ENCODE data around the gene SLC35E2B. TPM values are rescaled to one million over a fixed set of nuclear protein-coding genes. Genes with fewer than 3 reads are reported as not detected.

The SLC35E2B gene
- total and polyA plus RNA-seq, 2 of the 13 experiments (the other 11 are each of a cell fraction or from before 2014, with no cell fraction given): 14.1 to 19.7 TPM

DNA sequence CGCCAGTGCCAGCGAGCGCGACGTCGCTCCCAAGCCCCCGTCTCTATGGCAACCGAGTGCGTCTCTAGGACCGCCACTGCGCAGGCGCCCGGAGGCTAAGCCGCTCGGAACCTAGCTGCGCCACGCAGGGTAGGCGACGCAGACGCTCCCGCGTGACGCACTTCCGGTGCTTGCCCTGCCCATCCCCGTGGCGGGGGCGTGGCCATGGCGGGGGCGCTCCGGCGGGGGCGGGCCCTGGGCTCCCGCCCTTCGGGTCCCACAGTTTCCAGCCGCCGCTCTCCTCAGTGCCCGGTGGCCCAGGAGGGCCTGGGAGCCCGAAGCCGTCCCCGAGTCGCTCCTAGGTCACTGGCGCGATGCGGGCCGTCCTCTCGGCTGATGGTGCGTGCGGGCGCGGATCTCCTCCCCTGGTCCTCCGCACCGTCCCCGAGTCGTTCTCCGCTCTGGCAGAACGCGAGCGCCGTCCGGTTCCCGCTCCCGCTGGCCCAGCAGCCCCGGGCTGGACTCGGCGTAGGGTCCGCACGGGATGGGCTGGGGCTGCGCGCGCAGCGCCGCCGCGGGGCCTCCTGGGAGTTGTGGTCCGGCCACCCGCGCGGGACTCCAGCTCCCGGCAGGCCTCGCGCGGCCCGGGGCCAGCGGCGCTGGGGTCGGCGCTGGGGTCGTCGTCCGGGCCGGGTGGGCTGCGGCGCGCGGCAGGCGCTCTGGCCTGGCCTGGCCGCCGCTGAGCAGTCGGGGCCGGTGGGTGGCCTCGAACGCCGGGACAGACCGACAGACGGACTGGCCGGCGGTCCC is 77.1 kb downstream of the SLC35E2B start, which contains the start of gene MIB2 (continued):
- no peak; the same call in 1 of the 2 replicates for TF ChIP-seq ZNF280B (CRISPR knock-in tag; IDR thresholded peaks at IDR 0.05; ENCODE audit: borderline replicate concordance)
- no peak for TF ChIP-seq ZNF17 (CRISPR knock-in tag; IDR thresholded peaks at IDR 0.05)
- TF ChIP-seq TARDBP (CRISPR knock-in tag; IDR thresholded peaks at IDR 0.05): 0 out of 2 replicates have a peak, but pooled peaks have one; percentile 52
- TF ChIP-seq, protein P1, sequence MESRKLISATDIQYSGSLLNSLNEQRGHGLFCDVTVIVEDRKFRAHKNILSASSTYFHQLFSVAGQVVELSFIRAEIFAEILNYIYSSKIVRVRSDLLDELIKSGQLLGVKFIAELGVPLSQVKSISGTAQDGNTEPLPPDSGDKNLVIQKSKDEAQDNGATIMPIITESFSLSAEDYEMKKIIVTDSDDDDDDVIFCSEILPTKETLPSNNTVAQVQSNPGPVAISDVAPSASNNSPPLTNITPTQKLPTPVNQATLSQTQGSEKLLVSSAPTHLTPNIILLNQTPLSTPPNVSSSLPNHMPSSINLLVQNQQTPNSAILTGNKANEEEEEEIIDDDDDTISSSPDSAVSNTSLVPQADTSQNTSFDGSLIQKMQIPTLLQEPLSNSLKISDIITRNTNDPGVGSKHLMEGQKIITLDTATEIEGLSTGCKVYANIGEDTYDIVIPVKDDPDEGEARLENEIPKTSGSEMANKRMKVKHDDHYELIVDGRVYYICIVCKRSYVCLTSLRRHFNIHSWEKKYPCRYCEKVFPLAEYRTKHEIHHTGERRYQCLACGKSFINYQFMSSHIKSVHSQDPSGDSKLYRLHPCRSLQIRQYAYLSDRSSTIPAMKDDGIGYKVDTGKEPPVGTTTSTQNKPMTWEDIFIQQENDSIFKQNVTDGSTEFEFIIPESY (CRISPR knock-in tag; IDR thresholded peaks at IDR 0.05): 0 out of 2 replicates have a peak, but pooled peaks have one; percentile 15
- TF ChIP-seq, protein P2, sequence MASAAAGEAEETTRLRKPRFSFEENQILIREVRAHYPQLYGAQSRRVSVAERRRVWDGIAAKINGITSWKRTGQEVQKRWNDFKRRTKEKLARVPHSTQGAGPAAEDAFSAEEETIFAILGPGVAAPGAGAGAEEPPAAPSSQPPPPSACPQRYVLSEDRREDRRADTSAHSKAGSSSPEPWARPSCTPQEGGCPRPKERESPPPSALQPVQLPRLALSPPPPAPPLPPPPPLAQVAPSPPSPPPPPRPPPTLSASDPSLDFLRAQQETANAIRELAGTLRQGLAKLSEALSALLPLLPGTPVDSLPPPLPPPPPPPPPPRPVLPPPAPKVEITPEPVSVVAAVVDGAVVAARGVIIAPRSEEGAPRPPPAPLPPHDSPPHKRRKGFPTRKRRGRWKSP (CRISPR knock-in tag; IDR thresholded peaks at IDR 0.05): no peak
- TF ChIP-seq, protein P3, sequence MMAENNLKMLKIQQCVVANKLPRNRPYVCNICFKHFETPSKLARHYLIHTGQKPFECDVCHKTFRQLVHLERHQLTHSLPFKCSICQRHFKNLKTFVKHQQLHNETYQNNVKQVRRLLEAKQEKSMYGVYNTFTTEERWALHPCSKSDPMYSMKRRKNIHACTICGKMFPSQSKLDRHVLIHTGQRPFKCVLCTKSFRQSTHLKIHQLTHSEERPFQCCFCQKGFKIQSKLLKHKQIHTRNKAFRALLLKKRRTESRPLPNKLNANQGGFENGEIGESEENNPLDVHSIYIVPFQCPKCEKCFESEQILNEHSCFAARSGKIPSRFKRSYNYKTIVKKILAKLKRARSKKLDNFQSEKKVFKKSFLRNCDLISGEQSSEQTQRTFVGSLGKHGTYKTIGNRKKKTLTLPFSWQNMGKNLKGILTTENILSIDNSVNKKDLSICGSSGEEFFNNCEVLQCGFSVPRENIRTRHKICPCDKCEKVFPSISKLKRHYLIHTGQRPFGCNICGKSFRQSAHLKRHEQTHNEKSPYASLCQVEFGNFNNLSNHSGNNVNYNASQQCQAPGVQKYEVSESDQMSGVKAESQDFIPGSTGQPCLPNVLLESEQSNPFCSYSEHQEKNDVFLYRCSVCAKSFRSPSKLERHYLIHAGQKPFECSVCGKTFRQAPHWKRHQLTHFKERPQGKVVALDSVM (CRISPR knock-in tag; IDR thresholded peaks at IDR 0.05): no peak; the same call in 1 of the 2 replicates
- TF ChIP-seq, protein P4, sequence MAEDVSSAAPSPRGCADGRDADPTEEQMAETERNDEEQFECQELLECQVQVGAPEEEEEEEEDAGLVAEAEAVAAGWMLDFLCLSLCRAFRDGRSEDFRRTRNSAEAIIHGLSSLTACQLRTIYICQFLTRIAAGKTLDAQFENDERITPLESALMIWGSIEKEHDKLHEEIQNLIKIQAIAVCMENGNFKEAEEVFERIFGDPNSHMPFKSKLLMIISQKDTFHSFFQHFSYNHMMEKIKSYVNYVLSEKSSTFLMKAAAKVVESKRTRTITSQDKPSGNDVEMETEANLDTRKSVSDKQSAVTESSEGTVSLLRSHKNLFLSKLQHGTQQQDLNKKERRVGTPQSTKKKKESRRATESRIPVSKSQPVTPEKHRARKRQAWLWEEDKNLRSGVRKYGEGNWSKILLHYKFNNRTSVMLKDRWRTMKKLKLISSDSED (CRISPR knock-in tag; IDR thresholded peaks at IDR 0.05): no peak
- TF ChIP-seq ZNF296 (CRISPR knock-in tag; conservative IDR thresholded peaks at IDR 0.05): no peak
- TF ChIP-seq RXRB (CRISPR knock-in tag; IDR thresholded peaks at IDR 0.05; ENCODE audit: borderline replicate concordance): no peak
- TF ChIP-seq ZNF160 (CRISPR knock-in tag; IDR thresholded peaks at IDR 0.05): peak; percentile 68; the same call in 1 of the 2 replicates
- no peak for TF ChIP-seq ZNF713 (CRISPR knock-in tag; IDR thresholded peaks at IDR 0.05)
- TF ChIP-seq, protein P5, sequence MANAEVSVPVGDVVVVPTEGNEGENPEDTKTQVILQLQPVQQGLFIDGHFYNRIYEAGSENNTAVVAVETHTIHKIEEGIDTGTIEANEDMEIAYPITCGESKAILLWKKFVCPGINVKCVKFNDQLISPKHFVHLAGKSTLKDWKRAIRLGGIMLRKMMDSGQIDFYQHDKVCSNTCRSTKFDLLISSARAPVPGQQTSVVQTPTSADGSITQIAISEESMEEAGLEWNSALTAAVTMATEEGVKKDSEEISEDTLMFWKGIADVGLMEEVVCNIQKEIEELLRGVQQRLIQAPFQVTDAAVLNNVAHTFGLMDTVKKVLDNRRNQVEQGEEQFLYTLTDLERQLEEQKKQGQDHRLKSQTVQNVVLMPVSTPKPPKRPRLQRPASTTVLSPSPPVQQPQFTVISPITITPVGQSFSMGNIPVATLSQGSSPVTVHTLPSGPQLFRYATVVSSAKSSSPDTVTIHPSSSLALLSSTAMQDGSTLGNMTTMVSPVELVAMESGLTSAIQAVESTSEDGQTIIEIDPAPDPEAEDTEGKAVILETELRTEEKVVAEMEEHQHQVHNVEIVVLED (CRISPR knock-in tag; IDR thresholded peaks at IDR 0.05; ENCODE audit: borderline replicate concordance): peak; percentile 94
- TF ChIP-seq DNMT1 (CRISPR knock-in tag; IDR thresholded peaks at IDR 0.05): peak; percentile 73; the same call in 1 of the 2 replicates
- no peak for TF ChIP-seq CC2D1A (CRISPR knock-in tag; IDR thresholded peaks at IDR 0.05)
- TF ChIP-seq ZNF772 (CRISPR knock-in tag; IDR thresholded peaks at IDR 0.05): peak; percentile 85; the same call in 1 of the 2 replicates
- 0 out of 2 replicates have a peak, but pooled peaks have one; percentile 53 for TF ChIP-seq ZFP90 (CRISPR knock-in tag; IDR thresholded peaks at IDR 0.05; ENCODE audit: borderline replicate concordance)
- TF ChIP-seq ZMYM2 (CRISPR knock-in tag; IDR thresholded peaks at IDR 0.05): no peak

All from HepG2 (cell line).